ENCODE measurements around the gene PKDREJ.

DNA sequence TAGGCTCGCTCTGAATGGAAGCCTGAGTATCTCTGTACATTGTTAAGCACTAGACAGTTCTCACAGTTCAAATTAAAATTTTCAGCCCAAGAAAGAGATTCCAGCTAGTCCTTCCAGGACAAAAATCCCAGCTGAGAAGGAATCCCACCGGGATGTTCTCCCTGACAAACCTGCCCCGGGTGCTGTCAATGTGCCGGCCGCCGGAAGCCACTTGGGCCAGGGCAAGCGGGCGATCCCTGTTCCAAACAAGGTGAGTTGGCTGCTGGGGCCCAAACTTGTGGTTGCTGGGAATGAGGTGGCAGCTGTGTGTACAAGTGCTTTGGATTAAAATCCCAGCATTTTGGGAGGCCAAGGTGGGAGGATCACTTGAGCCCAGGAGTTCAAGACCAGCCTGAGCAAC is 48.9 kb upstream of the PKDREJ start:
- TF ChIP-seq, protein P1, sequence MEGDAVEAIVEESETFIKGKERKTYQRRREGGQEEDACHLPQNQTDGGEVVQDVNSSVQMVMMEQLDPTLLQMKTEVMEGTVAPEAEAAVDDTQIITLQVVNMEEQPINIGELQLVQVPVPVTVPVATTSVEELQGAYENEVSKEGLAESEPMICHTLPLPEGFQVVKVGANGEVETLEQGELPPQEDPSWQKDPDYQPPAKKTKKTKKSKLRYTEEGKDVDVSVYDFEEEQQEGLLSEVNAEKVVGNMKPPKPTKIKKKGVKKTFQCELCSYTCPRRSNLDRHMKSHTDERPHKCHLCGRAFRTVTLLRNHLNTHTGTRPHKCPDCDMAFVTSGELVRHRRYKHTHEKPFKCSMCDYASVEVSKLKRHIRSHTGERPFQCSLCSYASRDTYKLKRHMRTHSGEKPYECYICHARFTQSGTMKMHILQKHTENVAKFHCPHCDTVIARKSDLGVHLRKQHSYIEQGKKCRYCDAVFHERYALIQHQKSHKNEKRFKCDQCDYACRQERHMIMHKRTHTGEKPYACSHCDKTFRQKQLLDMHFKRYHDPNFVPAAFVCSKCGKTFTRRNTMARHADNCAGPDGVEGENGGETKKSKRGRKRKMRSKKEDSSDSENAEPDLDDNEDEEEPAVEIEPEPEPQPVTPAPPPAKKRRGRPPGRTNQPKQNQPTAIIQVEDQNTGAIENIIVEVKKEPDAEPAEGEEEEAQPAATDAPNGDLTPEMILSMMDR (IDR thresholded peaks at IDR 0.05) = no peak
- TF ChIP-seq POLR2A (IDR thresholded peaks at IDR 0.05) = no peak
